GM11168 (cell line): ENCODE data around the gene MGMT.
"Not testable (repeated sequence)": the region's sequence is repeated elsewhere in the genome, so short reads cannot be mapped to it uniquely, and the experiment has no call there.

Experiments used
- in situ Hi-C: fragments of 300-500 bp; cut with MboI; formaldehyde crosslinking; loops from one replicate; pipeline ENCODE4 v1.12.0; 2022; ENCODE audit warnings: low sequenced_read_pairs; ENCODE audit not compliant: unreplicated experiment

MGMT gene

DNA sequence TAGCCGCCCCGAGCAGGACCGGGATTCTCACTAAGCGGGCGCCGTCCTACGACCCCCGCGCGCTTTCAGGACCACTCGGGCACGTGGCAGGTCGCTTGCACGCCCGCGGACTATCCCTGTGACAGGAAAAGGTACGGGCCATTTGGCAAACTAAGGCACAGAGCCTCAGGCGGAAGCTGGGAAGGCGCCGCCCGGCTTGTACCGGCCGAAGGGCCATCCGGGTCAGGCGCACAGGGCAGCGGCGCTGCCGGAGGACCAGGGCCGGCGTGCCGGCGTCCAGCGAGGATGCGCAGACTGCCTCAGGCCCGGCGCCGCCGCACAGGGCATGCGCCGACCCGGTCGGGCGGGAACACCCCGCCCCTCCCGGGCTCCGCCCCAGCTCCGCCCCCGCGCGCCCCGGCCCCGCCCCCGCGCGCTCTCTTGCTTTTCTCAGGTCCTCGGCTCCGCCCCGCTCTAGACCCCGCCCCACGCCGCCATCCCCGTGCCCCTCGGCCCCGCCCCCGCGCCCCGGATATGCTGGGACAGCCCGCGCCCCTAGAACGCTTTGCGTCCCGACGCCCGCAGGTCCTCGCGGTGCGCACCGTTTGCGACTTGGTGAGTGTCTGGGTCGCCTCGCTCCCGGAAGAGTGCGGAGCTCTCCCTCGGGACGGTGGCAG is at the start of gene MGMT:
TSS of gene MGMT (plus strand) at position 539 of the 656 bp plus-strand sequence.
- in situ Hi-C loops, result no loop called here

DNA sequence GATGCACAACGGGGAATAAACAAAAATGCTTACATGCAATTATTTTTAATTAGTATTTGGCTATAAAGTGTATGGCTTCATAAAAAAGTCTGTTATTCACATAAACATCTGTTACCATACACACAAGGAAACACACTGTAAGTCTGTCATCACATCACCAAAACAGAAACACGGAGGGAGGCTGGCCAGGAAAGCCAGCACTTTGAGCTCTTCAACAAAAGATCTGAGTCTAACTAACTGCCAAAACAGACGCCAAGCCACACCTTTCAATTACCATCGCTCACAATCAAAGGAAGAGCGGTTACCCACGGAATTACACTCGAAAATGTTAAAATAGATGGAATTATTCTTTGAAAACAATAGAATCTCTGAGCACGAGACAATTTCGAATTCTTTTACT is 49.2 kb upstream of the MGMT start:
- in situ Hi-C loops, result no loop called here

DNA sequence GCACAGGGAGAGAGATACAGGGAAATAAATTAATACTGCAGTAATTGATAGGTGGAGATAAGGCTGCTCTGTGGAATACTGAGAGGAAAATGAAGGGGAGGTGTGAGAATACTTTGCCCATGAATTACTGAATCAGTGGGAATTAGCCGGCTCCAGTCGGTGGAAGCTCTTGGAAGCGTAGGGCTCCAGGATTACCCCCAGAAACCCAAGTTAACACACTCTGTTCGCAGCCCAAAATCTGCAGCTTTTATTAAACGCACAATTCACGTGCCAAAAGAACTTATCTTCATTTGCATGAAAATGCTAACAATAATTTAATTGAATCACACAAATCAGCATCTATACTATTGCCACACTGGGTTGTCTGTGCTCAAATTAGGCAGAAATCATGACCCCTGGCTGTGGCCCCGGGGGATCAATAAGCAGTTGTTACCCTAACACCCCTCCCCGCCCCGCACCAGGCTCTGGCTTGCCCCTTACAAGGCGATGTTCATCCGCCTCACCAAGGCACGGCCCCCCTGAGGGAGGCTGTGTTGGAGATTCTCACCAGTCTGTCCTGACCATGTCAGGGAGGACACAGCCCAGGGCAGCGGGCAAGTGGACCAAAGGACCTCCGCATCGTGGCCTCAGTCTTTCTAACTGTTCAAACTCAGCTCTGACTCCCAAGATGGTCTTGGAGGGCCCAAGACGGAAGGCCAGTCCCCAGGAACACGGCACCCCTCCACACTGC is 48.4 kb upstream of the MGMT start:
- in situ Hi-C loops, result no loop called here

DNA sequence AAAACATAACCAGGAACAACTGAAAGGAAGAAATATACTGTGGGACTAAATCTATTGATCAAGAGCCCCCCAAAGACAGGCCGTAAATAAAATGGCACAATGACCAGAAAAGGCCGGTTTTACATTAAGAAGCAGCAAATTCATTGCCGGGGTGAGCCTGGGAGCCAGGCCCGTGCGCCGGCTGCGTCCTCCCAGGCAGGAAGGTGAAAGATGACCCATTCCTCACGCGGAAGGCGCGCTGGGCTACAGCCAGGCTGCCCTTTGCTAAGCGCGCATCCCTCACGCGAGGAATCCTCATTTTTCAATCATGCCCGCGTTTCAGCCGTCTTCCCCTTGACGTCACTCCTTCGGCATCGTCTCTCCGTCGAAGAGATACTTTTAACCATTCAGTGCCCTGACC is 47.6 kb upstream of the MGMT start:
- in situ Hi-C loops, result no loop called here

DNA sequence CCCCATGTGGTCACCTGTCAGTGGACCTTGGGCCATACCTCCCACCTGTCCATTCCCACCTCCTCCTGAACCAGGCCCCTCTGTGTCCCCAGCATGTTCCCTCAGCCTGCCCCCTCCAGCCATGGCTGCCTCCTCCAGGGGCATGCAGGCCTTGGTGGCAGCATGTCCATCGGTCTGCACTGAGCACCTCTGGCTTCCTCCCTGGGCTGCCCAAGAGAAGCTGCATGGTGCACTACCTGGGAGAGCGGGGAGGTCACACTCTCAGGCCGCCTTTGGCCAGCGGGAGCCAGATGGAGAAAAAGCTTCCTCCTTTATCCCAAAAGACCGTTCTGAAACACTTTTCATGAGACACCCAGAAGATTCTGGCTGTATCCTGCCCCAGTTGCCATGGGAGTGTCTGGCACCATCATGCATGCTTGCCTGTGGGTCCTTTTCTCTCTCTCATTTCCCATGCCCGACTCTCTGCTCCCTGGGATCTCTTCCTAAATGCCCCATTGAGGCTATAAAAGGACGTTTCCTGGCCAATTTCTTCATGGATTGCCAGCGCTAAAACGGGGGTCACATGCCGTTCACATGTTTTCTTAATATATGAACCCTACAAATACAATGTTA is 45.5 kb upstream of the MGMT start:
- in situ Hi-C loops, result no loop called here

DNA sequence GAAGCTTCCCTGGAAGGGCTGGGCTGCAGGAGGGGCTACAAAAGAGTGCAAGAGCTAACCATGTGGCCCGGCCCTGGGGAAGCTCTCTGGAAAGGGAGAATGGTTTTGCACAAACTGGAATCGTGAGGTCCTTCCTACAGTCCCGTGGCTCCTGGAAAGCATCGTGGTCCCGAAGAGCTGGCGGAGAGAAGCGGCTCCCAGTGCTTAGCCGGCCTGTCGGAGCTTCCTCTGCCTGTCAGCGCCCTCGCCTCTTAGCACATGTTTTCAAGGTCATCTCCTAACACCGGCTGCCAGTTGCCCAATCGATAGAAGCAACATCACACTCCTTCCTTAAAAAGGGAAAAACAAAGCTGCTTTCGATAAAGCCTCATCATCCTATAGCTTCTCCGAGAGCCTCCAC is 42.1 kb upstream of the MGMT start:
- in situ Hi-C loops, result no loop called here

DNA sequence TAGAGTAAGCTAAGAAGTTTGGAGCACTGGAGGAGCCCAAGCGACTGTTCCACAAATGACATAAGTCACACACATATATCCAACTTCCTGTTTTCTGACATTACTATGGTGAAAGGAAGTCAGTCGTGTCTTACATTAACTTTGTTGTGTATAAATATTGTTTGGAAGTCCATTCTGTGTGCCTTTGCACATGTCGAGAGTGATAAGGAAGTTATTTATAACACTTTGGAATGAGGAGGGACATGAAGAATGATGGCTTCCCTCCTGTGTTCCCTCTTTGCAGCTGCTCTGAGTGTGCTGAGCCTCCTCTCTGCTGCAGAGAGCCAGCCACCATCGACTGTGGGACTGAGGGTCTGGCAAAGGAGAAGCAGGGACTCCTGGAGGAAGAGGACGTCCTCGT is 40.4 kb upstream of the MGMT start:
- in situ Hi-C loops, result no loop called here

DNA sequence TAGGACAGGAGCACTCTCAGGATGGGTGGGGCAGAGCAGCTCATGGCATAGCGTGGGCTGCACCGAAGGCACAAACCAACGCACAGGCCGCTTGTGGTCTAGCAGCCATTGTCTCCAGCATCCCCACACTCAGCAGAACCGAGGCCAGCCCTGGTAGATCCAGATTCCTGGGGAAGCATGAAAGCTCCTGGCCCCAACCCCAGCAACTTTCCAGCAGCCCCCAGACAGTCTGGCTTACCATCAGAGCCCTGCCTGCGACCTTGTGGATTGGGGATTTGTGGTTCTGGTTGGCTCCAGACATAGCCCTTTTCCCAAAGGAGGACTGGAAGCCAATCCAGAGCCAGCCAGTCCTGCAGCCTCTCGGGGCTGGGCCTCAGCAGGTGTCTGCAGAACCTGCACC is 33.8 kb upstream of the MGMT start:
- in situ Hi-C loops, result no loop called here

DNA sequence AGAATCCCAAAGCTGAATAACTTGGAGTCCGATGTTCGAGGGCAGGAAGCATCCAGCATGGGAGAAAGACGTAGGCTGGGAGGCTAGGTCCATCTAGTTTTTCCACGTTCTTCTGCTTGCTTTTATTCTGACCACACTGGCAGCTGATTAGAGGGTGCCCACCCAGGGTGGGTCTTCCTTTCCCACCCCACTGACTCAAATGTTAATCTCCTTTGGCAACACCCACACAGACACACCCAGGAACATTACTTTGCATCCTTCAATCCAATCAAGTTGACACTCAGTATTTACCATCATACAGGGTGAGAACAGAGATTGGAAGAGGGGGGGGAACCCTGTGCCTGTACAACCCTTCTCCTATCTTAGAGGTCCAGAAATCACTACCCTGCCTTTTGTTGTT is 31.3 kb upstream of the MGMT start:
- in situ Hi-C loops, result not testable (repeated sequence)

DNA sequence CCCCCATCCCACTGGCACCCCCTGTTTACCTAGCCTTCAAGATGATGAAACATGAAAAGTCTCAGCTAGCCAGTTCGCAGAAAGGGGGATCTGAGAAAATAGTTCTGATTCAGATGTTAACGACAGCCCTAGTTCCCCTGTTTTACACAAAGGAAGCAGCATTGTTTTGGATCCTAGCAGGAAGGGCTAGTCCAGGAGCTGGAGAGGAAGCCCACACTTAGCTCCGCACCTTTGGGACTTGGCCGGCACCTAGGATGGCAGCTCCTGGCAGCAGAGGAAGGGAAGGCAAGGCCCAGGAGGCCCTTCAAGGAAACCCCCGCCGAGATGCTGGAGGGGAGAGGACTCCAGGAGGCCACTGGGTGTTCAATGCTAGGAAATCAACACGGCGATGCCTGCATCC is 29.0 kb upstream of the MGMT start:
- in situ Hi-C loops, result no loop called here

DNA sequence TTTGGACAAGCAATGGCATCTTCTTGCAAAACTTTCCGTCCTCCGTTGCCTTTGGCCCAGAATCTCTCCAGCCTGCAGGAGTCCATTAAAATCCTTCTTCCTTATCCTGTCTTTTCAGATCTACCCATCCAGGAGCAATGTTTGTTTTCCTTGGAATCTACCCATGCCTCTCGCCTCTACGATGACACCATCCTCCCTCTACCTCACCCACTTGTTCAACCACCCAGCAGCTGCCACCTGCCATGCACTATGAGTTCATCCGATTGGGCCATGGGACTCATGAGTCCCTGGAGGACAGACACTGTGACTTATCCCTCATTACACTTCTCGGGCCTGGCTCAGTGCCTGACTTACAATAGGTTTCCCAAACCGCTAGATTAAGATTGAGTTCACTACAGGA is 26.8 kb upstream of the MGMT start:
- in situ Hi-C loops, result no loop called here

DNA sequence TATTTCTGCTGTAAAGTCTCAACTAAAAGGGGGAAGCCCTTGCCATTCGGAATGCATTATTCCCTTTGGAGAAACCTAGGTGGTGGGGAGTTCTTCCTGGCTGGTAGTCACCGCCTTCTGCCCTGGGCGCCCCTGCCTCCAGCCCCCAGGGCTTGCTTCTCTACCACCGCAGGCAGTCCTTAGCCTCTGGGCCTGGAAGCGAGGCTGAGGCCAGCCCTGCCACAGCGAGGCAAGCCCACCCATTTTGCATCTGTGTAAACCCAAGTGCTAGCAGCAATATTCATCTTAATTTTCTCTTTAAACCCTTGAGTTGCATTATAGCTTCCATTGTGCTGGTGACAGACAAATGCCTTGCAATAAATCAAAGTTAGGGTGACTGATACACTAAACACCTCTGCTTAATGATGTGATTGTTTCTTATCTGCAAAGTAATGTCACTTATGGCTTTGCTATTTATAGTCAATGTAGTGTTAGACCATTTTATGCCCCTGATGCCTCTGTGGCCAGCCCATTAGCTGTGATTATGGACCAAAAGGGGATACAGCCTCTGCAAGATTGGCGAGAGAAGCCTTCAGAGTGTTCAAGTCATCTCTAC is 26.2 kb upstream of the MGMT start:
- in situ Hi-C loops, result no loop called here

DNA sequence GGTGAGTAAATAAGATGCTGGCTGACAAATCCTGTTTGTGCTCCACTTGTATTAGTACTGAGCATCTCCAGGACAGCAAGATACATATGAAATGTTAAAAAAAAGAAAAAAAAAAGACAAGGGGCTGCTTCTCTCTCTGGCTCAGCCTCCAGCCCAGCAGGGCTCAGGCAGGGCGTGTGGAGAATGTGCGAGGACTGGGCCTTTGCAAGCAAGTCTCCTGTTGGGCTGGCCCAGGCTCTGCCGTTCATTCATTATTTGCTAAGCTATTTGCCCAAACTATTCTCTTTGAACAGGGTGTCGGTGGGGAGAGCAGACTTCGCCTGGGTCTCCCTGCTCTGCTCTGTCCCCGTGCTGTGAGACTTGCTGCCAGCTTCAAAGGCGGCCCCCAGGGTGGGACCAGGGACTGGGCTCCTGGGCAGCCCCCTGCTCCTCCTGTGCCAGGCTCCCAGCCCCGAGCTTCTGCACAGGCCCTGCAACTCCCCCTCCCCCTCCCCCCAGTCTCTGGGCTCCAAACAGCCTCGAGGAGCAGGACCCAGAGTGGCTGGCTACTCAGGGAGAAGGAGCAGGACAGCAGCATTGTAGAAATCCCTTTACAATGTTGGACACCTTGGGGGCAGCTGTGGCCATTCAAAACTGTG is 25.6 kb upstream of the MGMT start:
- in situ Hi-C loops, result no loop called here

DNA sequence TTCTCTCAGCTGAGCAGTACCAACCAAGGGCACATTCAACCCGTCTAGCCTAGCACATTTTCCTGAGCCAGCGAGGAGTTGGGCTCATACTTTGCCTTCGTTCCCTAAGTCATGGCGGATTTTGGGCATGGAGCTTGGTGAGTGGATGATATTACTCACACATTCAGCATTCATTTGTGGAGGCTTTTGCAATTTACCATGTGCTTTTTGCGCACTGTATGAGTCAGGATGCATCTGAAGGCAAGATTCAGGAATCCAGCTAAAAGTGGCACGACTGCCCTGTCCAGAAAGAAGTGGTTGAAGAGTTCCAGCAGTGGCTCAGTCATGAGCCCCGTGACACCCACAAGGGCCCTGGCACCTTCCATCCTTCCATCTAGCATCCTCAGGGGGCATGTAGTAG is 24.2 kb upstream of the MGMT start:
- in situ Hi-C loops, result no loop called here

DNA sequence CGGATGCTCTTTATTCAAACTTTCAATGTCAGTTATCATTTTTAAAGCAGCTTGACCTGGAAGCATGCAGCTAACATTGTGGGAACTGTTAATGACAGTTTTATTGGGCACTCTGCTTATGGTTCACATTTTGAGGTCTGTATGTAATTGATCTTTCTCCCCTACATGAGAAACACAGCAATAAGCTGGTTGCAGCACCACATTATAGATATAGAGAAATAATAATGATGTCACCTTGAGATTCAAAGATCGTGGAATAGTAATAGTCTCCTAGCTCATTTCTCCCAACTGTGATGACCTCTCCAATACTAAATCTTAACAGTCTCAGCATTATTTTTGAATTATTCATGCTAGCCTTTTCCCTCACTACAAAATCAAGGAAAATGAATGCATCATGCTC is 22.7 kb upstream of the MGMT start:
- in situ Hi-C loops, result no loop called here

DNA sequence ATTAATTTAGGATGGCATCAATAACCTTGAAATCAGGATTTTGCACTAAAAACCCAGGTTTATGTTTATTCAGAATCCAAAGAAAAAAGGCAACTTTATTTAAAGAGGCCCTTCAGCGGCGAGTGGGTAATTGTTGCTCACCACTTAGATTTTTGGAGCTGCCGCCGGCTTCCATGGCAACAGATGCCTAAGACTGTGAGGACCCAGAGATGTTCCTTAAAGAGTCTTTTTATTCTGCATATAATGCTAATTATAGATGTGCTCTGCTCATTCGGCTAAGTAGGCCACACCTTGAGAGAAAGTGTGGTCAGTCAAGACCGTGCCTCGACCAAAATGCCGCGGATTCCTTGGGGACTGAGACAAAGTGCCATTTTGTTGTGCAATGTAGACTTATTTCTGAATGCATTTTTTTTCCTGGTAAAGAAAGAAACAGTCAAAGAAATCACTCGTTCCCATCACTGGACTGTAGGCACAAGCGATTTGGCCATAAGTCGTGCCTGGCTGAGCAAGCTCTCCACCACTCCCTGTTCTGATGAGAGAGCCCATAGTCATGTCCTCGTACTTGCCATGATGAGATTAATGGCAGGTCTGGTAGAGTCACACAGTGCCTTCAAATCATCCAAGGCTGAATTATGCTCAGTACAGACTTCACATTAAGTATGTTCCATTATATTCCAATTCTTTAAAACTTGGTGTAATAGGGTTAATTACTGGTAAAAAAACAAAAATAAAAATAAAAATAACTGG is 21.4 kb upstream of the MGMT start:
- in situ Hi-C loops, result no loop called here

DNA sequence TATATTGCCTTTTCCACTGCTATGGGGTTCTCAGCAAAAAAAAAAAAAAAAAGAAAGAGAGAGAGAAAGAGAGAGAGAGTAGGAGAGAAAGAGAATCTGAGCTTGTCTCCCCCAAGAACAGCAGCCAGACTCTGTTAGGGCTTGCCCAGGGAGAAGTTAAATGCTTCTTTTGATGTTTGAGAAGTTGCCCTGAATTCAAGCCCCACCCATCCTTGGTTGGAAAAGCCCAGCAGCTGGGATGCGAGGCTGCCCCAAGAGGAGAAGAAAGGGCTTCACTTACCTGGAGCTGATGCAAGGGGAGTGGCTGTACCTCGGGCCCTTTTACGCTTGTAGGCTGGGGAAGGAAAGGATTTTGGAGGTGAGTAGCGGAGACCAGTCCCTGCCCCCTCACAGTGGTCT is 20.9 kb upstream of the MGMT start:
- in situ Hi-C loops, result no loop called here

DNA sequence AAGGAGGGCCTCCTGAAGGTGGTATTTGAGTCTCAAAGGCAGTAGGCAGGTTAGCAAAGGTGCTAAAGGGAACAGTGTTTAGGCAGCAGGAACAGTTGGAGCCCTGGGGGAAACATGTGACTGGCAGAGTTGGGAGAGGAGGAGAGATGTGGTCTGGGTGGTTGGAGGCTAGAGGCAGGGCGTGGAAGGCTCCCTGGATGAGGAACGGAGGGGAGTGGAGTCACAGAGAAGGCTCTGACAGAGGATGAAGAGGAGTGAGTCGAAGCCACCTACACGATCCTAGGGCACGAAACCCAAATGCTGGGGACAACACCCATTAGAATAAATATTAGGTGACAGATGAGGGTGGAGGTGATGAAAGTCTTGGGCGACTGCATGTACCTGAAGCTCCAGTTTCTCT is 19.6 kb upstream of the MGMT start:
- in situ Hi-C loops, result no loop called here

DNA sequence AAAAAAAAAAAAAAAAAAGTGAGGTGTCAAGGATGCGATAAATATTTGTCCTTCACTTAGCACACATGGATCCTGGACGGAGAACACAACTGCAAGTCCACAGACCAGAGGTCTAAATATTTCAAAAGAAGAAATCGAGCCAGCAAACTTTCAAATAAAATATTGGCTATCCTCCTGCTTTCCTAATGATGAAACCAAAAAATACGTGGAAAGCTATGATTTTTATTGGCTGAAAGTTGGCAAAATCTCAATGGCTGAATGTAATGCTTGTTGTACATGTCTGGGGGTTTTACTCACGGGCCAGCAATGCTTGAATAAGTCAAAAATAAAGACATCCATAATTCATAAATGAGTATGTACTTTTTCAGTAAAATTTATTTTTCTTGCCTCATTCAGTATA is 19.0 kb upstream of the MGMT start:
- in situ Hi-C loops, result no loop called here

DNA sequence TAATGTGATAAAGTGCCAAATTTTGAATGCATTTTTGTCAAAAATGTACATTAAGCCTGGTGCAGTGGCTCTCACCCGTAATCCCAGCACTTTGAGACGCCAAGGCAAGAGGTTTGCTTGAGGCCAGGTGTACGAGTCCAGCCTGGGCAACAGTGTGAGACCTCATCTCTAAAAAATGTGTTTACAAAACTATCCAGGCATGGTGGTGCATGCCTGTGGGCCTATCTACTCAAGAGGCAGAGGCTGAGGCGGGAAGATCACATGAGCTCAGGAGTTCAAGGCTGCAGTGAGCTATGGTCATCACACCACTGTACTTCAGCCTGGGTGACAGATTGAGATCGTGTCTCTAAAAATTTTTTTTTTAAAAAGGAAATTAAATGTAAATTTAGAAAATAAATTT is 18.5 kb upstream of the MGMT start:
- in situ Hi-C loops, result no loop called here
